H54 (cell line): Measurements from ENCODE around the gene NUDT2.
"Not testable (repeated sequence)": the region's sequence is repeated elsewhere in the genome, so short reads cannot be mapped to it uniquely, and the experiment has no call there.

Experiments used
- DNase-seq: peaks from one replicate; pipeline ENCODE4 v3.0.0; 2011; ENCODE audit warnings: low spot score, mixed read lengths; ENCODE audit not compliant: insufficient read length
- FAIRE-seq: peaks from 3 replicates; lab custom pipeline; 2011; peaks lifted over from hg19 to GRCh38; lab: Jason Lieb, UNC
- POLR2A ChIP-seq: IDR thresholded peaks from 2 replicates; pipeline ENCODE4 v1.6.1; 2011; ENCODE audit warnings: low read depth, mild to moderate bottlenecking, low read length

Gene NUDT2

DNA sequence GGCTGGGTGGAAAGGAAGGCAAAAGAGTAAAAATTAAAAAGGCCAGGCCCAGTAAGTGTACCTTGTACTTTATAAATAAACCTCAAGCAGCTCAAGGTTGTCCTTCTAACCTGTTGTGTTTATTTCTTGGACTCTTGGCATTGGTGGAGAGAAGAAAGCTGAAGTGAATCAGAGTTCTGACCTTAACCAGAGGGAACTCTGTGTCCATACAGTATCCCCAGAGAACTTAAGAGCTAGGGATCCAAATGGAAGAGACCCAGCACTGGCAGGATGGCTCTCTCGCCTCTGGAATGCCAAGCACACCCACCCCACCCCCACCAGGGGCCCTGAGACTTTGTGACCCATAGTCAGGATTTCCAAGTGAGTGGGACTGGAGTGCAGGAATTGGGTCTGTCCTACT, 14.2 kb downstream of the NUDT2 start:
- no peak for DNase-seq
- no peak for FAIRE-seq
- no peak for TF ChIP-seq POLR2A

DNA sequence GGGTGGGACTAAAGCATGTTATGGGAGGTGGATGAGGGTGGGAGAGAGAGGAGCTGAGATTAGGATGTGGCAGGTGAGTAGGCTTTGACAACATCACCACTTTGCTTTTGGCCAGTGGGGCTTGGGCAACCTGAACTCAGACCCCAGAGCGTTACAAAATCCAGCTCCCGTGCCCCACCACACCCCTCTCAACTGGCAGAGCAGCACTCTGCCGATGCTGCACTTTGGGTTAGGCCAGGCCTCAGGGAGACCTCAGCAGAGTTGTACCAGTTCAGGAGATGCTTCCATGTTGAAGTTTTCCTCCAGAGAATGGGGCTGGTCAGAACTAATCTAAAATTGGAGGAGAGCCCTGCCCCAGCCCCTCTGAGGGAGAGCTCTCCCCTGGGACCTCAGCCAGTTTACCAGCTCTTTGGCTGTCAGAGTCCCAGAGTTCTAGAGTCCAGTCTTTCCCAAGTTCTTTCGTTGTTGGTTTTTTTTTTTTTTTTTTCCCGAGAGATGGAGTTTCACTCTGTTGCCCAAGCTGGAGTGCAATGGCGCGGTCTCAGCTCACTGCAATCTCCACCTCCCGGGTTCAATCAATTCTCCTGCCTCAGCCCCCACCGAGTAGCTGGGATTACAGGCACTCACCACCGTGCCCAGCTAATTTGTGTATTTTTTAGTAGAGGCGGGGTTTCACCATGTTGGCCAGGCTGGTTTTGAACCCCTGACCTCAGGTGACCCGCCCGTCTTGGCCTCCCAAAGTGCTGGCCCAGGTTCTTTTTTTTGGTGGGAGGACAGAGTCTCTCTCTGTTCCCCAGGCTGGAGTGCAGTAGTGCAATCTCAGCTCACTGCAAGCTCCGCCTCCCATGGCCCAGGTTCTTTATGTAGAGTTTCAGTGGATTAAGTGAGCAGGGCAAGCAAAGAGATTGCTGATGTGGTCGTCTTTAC, 17.8 kb downstream of the NUDT2 start:
- FAIRE-seq, result no peak
- DNase-seq, result no peak
- TF ChIP-seq POLR2A, result no peak

- DNase-seq (no peak), FAIRE-seq (no peak)
- TF ChIP-seq POLR2A, result no peak
These were observed 18.4 kb downstream of the NUDT2 start for GRCh38 chr9:34347800-34348158.

DNA sequence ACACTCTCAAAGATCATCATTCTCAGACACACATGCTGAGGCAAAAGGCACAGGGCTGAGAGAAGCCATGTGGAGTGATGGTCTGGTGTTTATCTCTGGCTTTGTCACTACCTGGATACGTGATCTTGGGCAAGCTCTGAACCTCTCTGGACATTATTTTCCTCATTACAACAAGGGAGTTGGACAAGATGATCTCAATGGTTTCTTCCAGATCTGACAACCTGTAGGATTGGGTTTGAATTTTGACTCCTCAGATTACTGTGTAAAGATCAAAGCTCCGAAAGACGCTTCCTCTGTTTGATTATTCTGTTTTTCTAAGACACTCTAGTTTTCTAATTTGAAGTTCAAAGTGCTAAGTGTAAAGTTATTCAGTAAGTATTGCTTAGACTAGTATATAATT, 20.0 kb downstream of the NUDT2 start:
- TF ChIP-seq POLR2A, result no peak
- FAIRE-seq (no peak), DNase-seq (no peak)

GRCh38 chr9:34352122-34352652, 22.8 kb downstream of the NUDT2 start:
- not testable (repeated sequence) for FAIRE-seq

DNA sequence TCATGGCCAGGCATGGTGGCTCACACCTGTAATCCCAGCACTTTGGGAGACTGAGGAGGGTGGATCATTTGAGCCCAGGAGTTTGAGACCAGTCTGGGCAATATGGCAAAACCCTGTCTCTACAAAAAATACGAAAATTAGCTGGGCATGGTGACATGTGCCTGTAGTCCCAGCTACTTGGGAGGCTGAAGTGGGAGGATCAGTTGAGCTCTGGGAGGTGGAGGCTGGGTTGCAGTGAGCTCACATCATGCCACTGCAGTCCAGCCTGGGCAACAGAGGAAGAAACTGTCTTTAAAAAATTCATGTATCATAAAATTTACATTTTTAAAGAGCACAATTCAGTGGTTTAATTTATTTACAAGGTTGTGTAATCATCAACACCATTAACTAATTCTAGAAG, 23.6 kb downstream of the NUDT2 start:
- not testable (repeated sequence) for DNase-seq, FAIRE-seq

More at GRCh38 chr9:34352122-34352652, 22.8 kb downstream of the NUDT2 start:
- not testable (repeated sequence) for DNase-seq

- no peak for FAIRE-seq
- DNase-seq, result no peak
These were observed 33.3 kb downstream of the NUDT2 start for GRCh38 chr9:34362614-34363214.

DNA sequence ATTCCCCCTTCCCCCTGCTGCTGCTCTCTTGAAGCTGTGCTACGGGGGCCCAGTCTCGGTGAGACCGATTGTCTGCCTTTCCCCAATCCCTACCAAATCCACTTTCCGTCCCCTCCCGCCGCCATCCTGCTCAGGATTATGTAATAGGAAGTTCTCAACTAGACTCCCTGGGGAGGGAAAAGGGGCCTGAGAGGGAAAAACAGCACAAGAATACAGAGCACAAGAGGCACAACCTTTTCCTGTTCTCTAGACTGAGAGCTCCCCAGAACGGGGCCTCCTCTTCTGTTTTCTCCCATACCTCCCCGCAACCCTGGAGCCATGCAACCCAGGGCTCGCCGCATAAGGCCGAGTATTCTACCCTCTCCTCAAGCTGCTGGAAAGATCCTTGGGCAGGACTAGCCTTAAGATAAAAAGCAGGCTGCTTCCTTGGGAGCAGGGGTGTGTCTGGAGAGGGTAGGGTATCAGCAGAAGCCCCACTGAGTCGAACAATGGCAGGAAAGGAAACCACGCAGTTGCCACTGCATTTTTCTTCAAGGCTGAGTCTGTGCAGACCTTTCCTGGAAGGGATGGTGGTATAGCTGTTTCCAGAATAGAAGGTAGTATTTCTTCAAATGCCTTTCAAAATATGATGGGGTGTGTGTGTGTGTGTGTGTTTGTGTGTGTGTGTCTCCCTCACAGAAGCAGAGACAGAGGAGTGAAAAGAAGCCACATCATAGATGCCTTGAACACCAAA, 34.4 kb downstream of the NUDT2 start:
- TF ChIP-seq POLR2A, result no peak
- no peak for DNase-seq
- FAIRE-seq, result no peak

More at GRCh38 chr9:34362614-34363214, 33.3 kb downstream of the NUDT2 start:
- TF ChIP-seq POLR2A, result no peak

GRCh38 chr9:34365282-34365681, 35.9 kb downstream of the NUDT2 start:
- no peak for TF ChIP-seq POLR2A
- FAIRE-seq, result no peak
- no peak for DNase-seq

DNA sequence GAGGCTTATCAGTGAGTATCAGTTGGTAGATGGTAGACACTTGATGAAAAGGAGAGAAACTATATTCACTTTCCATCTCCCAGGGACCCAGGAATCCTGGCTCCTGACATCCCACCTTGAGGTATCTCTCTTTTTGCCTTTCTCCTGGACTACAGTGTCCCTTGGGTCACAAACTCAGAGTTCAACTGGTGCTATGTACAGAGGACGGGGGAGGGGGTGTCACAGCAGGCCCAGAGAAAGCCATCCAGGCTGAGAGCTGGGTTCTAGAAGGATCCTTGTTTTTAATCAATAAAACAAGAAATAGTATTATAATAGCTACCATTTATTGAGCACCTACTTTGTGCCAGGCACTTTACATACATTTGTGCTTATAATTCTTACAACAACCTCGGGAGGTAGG, 37.0 kb downstream of the NUDT2 start:
- FAIRE-seq (no peak), DNase-seq (no peak)
- no peak for TF ChIP-seq POLR2A

DNA sequence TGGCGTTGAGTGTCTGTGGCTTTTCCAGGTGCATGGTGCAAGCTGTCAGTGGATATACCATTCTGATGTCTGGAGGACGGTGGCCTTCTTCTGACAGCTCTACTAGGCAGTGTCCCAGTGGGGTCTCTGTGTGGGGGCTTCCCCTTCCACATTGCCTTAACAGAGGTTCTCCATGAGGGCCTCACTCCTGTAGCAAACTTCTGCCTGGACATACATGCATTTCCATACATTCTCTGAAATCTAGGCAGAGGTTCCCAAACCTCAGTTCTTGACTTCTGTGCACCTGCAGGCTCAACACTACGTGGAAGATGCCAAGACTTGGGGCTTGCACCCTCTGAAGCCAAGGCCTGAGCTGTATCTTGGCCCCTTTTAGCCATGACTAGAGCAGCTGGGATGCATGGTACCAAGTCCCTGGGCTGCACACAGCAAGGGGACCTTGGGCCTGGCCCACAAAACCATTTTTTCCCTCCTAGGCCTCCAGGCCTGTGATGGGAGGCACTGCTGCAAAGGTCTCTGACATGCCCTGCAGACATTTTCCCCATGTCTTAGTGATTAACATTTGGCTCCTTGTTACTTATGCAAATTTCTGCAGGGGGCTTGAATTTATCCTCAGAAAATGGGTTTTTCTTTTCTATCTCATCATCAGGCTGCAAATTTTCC, 38.5 kb downstream of the NUDT2 start:
- not testable (repeated sequence) for DNase-seq, FAIRE-seq

DNA sequence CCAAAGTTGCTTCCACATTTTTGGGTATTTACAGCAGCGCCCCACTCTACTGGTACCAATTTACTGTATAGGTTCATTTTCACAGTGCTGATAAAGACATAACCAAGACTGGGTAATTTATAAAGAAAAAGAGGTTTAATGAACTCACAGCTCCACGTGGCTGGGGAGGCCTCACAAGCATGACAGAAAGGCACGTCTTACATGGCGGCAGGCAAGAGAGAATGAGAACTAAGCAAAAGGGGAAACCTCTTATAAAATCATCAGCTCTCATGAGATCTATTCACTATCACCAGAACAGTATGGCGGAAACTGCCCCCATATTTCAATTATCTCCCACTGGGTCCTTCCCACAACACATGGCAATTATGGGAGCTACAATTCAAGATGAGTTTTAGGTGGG, 39.4 kb downstream of the NUDT2 start:
- not testable (repeated sequence) for DNase-seq, FAIRE-seq

DNA sequence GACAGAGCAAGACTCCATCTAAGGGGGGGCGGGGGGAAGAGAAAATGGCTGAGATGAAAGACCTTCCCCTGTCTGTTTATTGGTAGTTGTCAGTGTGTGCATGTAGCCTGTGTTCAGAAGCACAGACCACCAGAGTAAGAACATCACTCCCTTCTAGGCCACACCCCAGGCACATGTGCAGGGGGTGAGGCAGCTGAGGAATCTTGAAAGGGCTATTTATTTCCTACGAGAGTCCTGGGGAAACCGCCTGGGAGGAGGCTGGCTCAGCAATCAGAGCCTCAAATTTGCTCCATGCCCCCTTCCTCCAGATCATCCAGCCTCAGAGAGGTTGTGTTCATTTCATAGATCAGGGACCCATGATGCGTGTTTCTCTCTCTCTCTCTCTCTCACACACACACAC, 40.3 kb downstream of the NUDT2 start:
- DNase-seq, result no peak
- FAIRE-seq, result no peak
- no peak for TF ChIP-seq POLR2A
